BJ (cell line): Measurements from ENCODE around the gene ITGB2. TPM values are rescaled to one million over a fixed set of nuclear protein-coding genes. Genes with fewer than 3 reads are reported as not detected.
A peak's percentile ranks its signal among the peaks of the same experiment; 100 is the strongest.

ENCODE experiments used
- CTCF ChIA-PET: fragments of 350-600 bp; formaldehyde crosslinking; extraction: SDS; loops from one replicate; lab custom pipeline; 2021; ENCODE audit warnings: antibody characterized with exemption, inconsistent platforms; lab: Yijun Ruan, JAX
- POLR2A ChIA-PET: fragments of 300-600 bp; sonication (Branson Sonifier 250); formaldehyde crosslinking; extraction: SDS; loops from one replicate; lab custom pipeline; 2021; ENCODE audit warnings: antibody characterized with exemption; lab: Charles Lee
- DNase-seq: peaks from one replicate; pipeline ENCODE4 v3.0.0-alpha.2; 2011; ENCODE audit warnings: low read depth
- H3K27me3 ChIP-seq: 2 replicates; pipeline ENCODE4 v1.6.0; 2011; ENCODE audit warnings: low read length; ENCODE audit not compliant: control insufficient read depth, insufficient read depth
- H3K36me3 ChIP-seq: 2 replicates; pipeline ENCODE4 v1.5.1; 2011; ENCODE audit warnings: low read length; ENCODE audit not compliant: control insufficient read depth, insufficient read depth
- H3K4me3 ChIP-seq: 2 replicates; pipeline ENCODE4 v1.5.1; 2011; ENCODE audit warnings: low read depth, mild to moderate bottlenecking, control low read depth, low read length
- CTCF ChIP-seq: IDR thresholded peaks from 2 replicates; pipeline ENCODE4 v1.5.1; 2011; ENCODE audit warnings: low read depth, mild to moderate bottlenecking, control low read depth, inconsistent platforms, low read length, moderate library complexity; ENCODE audit not compliant: insufficient read depth
- polyA plus RNA-seq: library from polyadenylated mRNA; depleted of rRNA; stranded (reverse); fragments of >200 nt; gene quantifications from 2 replicates; pipeline ENCODE4 v1.2.3, GENCODE V29; 2011

The ITGB2 gene
- polyA plus RNA-seq, 1 experiment = not detected

DNA sequence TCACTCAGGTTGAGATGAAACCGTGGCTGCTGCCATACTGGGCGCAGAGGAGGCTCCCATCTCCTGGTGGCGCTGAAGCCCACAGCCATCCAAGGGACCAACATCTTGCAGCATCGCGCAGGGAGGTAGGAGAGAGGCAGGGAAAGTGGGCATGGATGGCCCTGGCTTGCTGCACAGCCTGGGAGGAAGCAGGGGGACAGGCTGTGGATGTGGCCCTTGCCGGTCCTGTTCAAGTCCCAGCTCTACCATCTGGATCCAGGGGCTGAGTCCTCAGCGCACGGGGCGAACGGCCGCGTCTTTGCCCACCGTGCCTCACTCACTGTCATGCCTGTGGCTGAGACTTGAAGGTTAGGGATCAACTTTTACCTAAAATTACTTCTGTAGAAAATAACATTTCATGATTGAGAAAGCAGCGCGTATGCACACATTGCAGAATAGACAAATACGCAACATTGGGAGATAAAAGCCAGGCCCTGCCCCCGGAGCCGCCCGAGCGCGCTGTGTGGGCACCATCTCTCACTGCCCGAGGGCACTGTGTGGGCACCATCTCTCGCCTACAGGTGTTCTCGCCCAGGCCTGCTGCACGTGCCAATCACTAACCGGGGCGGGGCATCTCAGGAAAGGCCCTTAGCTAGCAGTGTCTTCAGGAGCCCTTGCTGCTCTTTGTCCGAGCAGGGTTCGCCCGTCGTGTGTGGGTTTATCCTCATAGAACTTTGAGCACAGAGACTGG lies 30.7 kb upstream of the ITGB2 start:
- Histone ChIP-seq H3K4me3 (no peak overlapping the region), H3K27me3 (no peaks in the 10 kb centered on the region), H3K36me3 (peaks cover 8% of the 10 kb centered on the region)
- no peak for TF ChIP-seq CTCF
- no peak for DNase-seq
- ChIA-PET POLR2A (no interaction called here), CTCF (interaction anchor here (0.7 to 11.9 kb wide), 7 partner anchors 11 to 188 kb away, joined by 3 to 237 read pairs (median 6); no protein-coding TSS in a partner anchor)

DNA sequence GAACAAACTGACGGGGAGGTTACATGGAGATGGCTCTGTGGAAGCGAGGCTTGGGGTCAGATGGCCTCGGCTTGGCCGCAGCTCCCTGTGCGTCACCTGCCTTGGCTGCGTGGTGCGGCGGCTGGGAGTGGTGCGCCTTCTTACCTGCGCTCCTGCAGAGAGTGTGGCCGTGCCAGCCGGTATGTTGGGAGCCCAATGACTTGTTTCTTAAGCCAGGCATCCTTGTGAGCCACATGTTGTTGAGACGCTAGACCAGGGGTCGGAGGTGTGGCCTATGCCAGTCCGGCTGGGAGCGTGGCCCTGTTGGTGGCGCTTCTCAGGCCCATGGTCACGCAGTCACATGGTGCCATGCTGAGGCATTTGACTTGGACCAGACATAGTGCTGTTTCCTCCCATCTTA lies 29.7 kb upstream of the ITGB2 start:
- no peak for TF ChIP-seq CTCF
- H3K4me3 ChIP-seq = no peak overlapping the region
- no peaks in the 10 kb centered on the region for H3K27me3 ChIP-seq
- CTCF ChIA-PET = interaction anchor here (0.6 to 11.9 kb wide), 32 partner anchors 8 to 931 kb away, joined by 3 to 237 read pairs (median 4); partner anchors contain the start of genes ADARB1 and SLX9
- peaks cover 6% of the 10 kb centered on the region for H3K36me3 ChIP-seq
- POLR2A ChIA-PET = interaction anchor here (0.6 kb wide), 1 partner anchor 9 kb away, joined by 4 read pairs; no protein-coding TSS in a partner anchor
- DNase-seq = no peak

GRCh38 chr21:44949779-44950198 lies 29.1 kb upstream of the ITGB2 start:
- Histone ChIP-seq H3K36me3 (peaks cover 6% of the 10 kb centered on the region), H3K27me3 (no peaks in the 10 kb centered on the region), H3K4me3 (no peak overlapping the region)
- peak; percentile 91 for TF ChIP-seq CTCF
- no peak for DNase-seq
- CTCF ChIA-PET = interaction anchor here (0.6 to 11.9 kb wide), 35 partner anchors 8 to 931 kb away, joined by 3 to 237 read pairs (median 4); partner anchors contain the start of genes ADARB1 and SLX9
- POLR2A ChIA-PET = no interaction called here

GRCh38 chr21:44949161-44949778 lies 28.6 kb upstream of the ITGB2 start:
- ChIA-PET CTCF (interaction anchor here (0.6 to 11.9 kb wide), 28 partner anchors 9 to 690 kb away, joined by 3 to 237 read pairs (median 6); partner anchors contain the start of gene SLX9), POLR2A (no interaction called here)
- DNase-seq = no peak
- H3K27me3 ChIP-seq = no peaks in the 10 kb centered on the region
- H3K36me3 ChIP-seq = peaks cover 8% of the 10 kb centered on the region
- H3K4me3 ChIP-seq = no peak overlapping the region
- no peak for TF ChIP-seq CTCF
